Measurements from ENCODE around the gene FREM1.

FREM1 gene

GRCh38 chr9:14907696-14908095 is 2.5 kb downstream of the FREM1 start:
- DNase-seq (ENCODE audit: extremely low spot score), result no peak
- CTCF ChIA-PET, result interaction anchor here (0.7 to 1.1 kb wide), 2 partner anchors 38 to 60 kb away, joined by 3 read pairs; no protein-coding TSS in a partner anchor
- POLR2A ChIA-PET, result no interaction called here

DNA sequence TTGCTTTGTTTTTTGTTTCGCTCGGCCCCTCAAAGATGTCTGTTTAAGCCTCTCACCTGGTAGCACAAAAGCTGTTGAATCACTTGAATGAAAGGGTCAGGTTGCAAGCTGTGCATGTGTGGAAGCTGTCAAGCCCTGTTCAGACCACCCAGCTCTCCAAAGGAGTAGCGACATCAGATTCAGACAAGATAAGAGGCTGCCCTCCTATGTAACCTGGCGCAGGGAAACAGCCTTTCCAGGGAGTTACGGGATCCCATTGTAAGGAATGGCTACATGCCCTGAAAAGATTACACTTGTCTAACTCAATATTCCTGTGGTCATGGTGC is 2.9 kb downstream of the FREM1 start:
- ChIA-PET CTCF (interaction anchor here (0.6 to 1.1 kb wide), 3 partner anchors 38 to 99 kb away, joined by 3 to 8 read pairs (median 3); no protein-coding TSS in a partner anchor), POLR2A (no interaction called here)
- DNase-seq (ENCODE audit: extremely low spot score), result no peak
- TF ChIP-seq TARDBP (IDR thresholded peaks at IDR 0.05), result no peak

More at GRCh38 chr9:14907696-14908095, 2.5 kb downstream of the FREM1 start:
- TF ChIP-seq BHLHE40 (IDR thresholded peaks at IDR 0.05; ENCODE audit: borderline replicate concordance) (no peak), NFRKB (IDR thresholded peaks at IDR 0.05) (no peak), SP1 (IDR thresholded peaks at IDR 0.05) (no peak), ZNF384 (IDR thresholded peaks at IDR 0.05) (no peak), FOXM1 (IDR thresholded peaks at IDR 0.05; ENCODE audit: borderline replicate concordance) (no peak), FOXA1 (IDR thresholded peaks at IDR 0.05) (no peak), ARNT (IDR thresholded peaks at IDR 0.05) (no peak), LEF1 (IDR thresholded peaks at IDR 0.05; ENCODE audit: borderline replicate concordance) (no peak), SUZ12 (IDR thresholded peaks at IDR 0.05) (no peak), L3MBTL2 (conservative IDR thresholded peaks at IDR 0.05) (no peak), PKNOX1 (IDR thresholded peaks at IDR 0.05) (no peak)

GRCh38 chr9:14906644-14907359 is 3.4 kb downstream of the FREM1 start:
- DNase-seq (ENCODE audit: extremely low spot score), result no peak
- TF ChIP-seq PKNOX1 (IDR thresholded peaks at IDR 0.05) (peak; percentile 72), ARNT (IDR thresholded peaks at IDR 0.05) (no peak)
- ChIA-PET CTCF (interaction anchor here (0.6 to 1.1 kb wide), 2 partner anchors 59 to 100 kb away, joined by 3 to 8 read pairs; no protein-coding TSS in a partner anchor), POLR2A (no interaction called here)

- CTCF ChIA-PET, result no interaction called here
- no peak for DNase-seq (ENCODE audit: extremely low spot score)
- POLR2A ChIA-PET, result no interaction called here
- TF ChIP-seq CTBP1 (IDR thresholded peaks at IDR 0.05; ENCODE audit: borderline replicate concordance) (no peak), SUZ12 (IDR thresholded peaks at IDR 0.05) (no peak), SP1 (IDR thresholded peaks at IDR 0.05) (no peak), ZNF384 (IDR thresholded peaks at IDR 0.05) (no peak), FOXK2 (IDR thresholded peaks at IDR 0.05) (no peak), BHLHE40 (IDR thresholded peaks at IDR 0.05; ENCODE audit: borderline replicate concordance) (no peak), ELF4 (IDR thresholded peaks at IDR 0.05) (no peak)
These were observed 4.2 kb downstream of the FREM1 start for GRCh38 chr9:14906000-14906399.

DNA sequence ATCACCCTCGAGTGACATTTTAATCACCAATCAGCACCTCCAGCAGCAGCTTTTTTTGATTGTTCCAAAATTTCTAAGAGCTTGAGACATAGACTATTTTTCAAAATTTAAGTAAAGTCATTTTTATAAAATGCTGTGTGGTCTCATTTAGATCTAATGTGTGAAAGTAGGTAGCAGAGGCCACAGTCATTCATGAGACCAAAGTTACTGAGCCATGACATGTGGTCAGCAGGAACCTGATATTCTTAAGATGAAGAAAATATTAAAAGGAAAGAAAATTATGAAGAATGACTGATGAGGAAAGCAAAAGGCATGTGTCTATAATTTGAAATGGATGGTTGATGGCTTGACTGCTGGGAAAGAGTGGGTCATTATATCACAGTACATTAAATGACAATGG is 7.2 kb downstream of the FREM1 start:
- POLR2A ChIA-PET, result no interaction called here
- DNase-seq (ENCODE audit: extremely low spot score), result no peak
- CTCF ChIA-PET, result interaction anchor here (0.7 kb wide), 1 partner anchor 34 kb away, joined by 3 read pairs; no protein-coding TSS in a partner anchor

DNA sequence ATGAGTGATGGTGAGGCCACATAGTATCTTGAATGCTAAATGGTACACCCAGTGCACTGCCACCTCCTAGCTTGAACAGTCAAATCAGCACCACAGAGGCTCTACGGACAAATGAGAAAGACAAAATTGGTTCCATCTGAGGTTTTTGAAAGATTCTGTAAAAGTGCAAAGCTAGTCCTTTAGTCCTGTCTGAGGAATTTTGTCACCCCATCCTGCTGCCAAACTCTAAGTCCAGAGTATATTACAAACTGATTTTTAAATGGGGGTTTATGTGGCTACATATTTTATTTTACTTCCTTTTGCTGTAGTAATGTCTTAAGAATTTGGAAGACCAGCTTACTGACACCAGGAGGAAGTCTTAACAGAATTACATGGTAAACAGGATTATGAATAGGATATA is 7.7 kb downstream of the FREM1 start:
- TF ChIP-seq CTBP1 (IDR thresholded peaks at IDR 0.05; ENCODE audit: borderline replicate concordance) (no peak), LEF1 (IDR thresholded peaks at IDR 0.05; ENCODE audit: borderline replicate concordance) (no peak)
- ChIA-PET POLR2A (no interaction called here), CTCF (interaction anchor here (0.7 kb wide), 1 partner anchor 34 kb away, joined by 3 read pairs; no protein-coding TSS in a partner anchor)
- DNase-seq (ENCODE audit: extremely low spot score), result no peak

More for the DNA sequence above, 7.2 kb downstream of the FREM1 start:
- TF ChIP-seq ELF4 (IDR thresholded peaks at IDR 0.05), result no peak
- TF ChIP-seq SP1 (IDR thresholded peaks at IDR 0.05), result no peak
- no peak for TF ChIP-seq ARNT (IDR thresholded peaks at IDR 0.05)
- no peak for TF ChIP-seq FOXM1 (IDR thresholded peaks at IDR 0.05; ENCODE audit: borderline replicate concordance)
- no peak for TF ChIP-seq FOXK2 (IDR thresholded peaks at IDR 0.05)
- TF ChIP-seq TARDBP (IDR thresholded peaks at IDR 0.05), result no peak
- TF ChIP-seq FOXA1 (IDR thresholded peaks at IDR 0.05), result no peak
- no peak for TF ChIP-seq ZNF384 (IDR thresholded peaks at IDR 0.05)
- TF ChIP-seq L3MBTL2 (conservative IDR thresholded peaks at IDR 0.05), result no peak

- CTCF ChIA-PET, result no interaction called here
- TF ChIP-seq SUZ12 (IDR thresholded peaks at IDR 0.05) (no peak), ZNF384 (IDR thresholded peaks at IDR 0.05) (no peak)
- POLR2A ChIA-PET, result no interaction called here
- DNase-seq (ENCODE audit: extremely low spot score), result no peak
These were observed 10.4 kb downstream of the FREM1 start for GRCh38 chr9:14899815-14900193.

DNA sequence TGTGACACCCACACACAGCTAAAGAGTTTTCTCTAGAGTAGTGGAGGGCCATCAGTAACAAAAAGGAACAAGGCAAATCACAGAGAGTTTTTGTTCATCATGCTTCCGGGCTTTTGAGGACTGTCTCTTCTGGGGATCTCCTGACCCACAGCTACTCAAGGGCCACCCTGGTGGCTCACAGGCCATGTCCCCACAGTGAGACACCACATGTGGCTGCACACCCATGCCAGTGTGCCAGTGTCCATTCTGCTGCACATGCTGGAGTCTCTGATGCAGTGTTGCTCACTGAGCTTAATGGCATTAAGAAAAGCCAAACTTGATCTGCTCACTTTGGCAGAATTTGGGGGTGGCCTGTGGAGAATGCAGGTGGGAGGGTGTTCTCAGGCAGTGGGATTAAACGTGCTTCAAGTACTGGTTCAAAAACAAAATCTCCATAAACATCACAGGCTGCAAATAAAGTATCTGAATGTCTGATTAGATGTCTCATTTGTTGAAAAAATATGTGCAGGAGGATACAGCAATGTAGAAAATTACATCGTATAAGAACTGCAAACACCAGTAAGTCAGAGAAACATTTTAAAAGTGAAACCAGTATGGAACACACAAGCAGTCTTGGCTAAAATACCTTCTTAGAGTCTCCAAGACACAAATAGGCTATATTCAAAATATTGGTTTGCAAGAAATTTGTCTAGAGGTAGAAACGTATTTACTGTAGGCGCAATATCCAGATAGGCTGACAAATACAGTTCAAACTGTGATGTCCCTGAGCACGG is 11.0 kb downstream of the FREM1 start:
- POLR2A ChIA-PET, result no interaction called here
- TF ChIP-seq SP1 (IDR thresholded peaks at IDR 0.05), result no peak
- no peak for TF ChIP-seq FOXA1 (IDR thresholded peaks at IDR 0.05)
- TF ChIP-seq LEF1 (IDR thresholded peaks at IDR 0.05; ENCODE audit: borderline replicate concordance), result no peak
- no peak for TF ChIP-seq FOXM1 (IDR thresholded peaks at IDR 0.05; ENCODE audit: borderline replicate concordance)
- TF ChIP-seq PKNOX1 (IDR thresholded peaks at IDR 0.05), result no peak
- TF ChIP-seq ARNT (IDR thresholded peaks at IDR 0.05), result no peak
- no peak for TF ChIP-seq ELF4 (IDR thresholded peaks at IDR 0.05)
- no peak for TF ChIP-seq SUZ12 (IDR thresholded peaks at IDR 0.05)
- TF ChIP-seq CTBP1 (IDR thresholded peaks at IDR 0.05; ENCODE audit: borderline replicate concordance), result no peak
- no peak for TF ChIP-seq ZNF384 (IDR thresholded peaks at IDR 0.05)
- no peak for TF ChIP-seq HDGF (IDR thresholded peaks at IDR 0.05; ENCODE audit: borderline replicate concordance)
- no peak for TF ChIP-seq BHLHE40 (IDR thresholded peaks at IDR 0.05; ENCODE audit: borderline replicate concordance)
- TF ChIP-seq L3MBTL2 (conservative IDR thresholded peaks at IDR 0.05), result no peak
- TF ChIP-seq FOXK2 (IDR thresholded peaks at IDR 0.05), result no peak

More for the DNA sequence above, 11.0 kb downstream of the FREM1 start:
- CTCF ChIA-PET, result no interaction called here
- no peak for DNase-seq (ENCODE audit: extremely low spot score)

Measured in HEK293T (cell line).